H1 (cell line): ENCODE results near the gene ZNF277. TPM values are rescaled to one million over a fixed set of nuclear protein-coding genes. Genes with fewer than 3 reads are reported as not detected.

Experiments used
- BRCA1 ChIP-seq: IDR thresholded peaks from 2 replicates; pipeline ENCODE4 v1.6.1; 2012; ENCODE audit warnings: low read depth, low read length, improper control_type of control experiment
- EGR1 ChIP-seq: IDR thresholded peaks from 2 replicates; pipeline ENCODE4 v1.6.1; 2011; ENCODE audit warnings: low read depth, low read length, borderline replicate concordance
- EP300 ChIP-seq, 2 experiments: IDR thresholded peaks; 1 replicate in 1 of 2; 2 replicates in 1 of 2; pipeline ENCODE4 v1.6.1; 2011 to 2012; ENCODE audit warnings: low read depth in 2 of 2, low read length in 2 of 2, mild to moderate bottlenecking in 2 of 2, borderline replicate concordance in 1 of 2, inconsistent platforms in 1 of 2, moderate library complexity in 1 of 2
- FOSL1 ChIP-seq: IDR thresholded peaks from 2 replicates; pipeline ENCODE4 v1.6.1; 2011; ENCODE audit warnings: mild to moderate bottlenecking, low read depth, low read length, moderate library complexity; ENCODE audit not compliant: insufficient read depth
- POLR2A ChIP-seq, 2 experiments: IDR thresholded peaks; 1 replicate in 1 of 2; 2 replicates in 1 of 2; pipeline ENCODE4 v1.6.1; 2011; ENCODE audit warnings: low read depth in 2 of 2, low read length in 2 of 2, mild to moderate bottlenecking in 2 of 2; ENCODE audit errors: control extremely low read depth in 1 of 2
- POU5F1 ChIP-seq: IDR thresholded peaks from 2 replicates; pipeline ENCODE4 v1.6.1; 2011; ENCODE audit warnings: low read depth, mild to moderate bottlenecking, low read length, moderate library complexity
- SIN3A ChIP-seq, 2 experiments: IDR thresholded peaks in 1 of 2; conservative IDR thresholded peaks in 1 of 2; 2 replicates each; pipeline ENCODE4 v1.6.1; 2011 to 2012; ENCODE audit warnings: low read length in 2 of 2, improper control_type of control experiment in 1 of 2, low read depth in 1 of 2, mild to moderate bottlenecking in 1 of 2
- SP1 ChIP-seq: IDR thresholded peaks from 2 replicates; pipeline ENCODE4 v1.6.1; 2011; ENCODE audit warnings: low read depth, low read length
- SRF ChIP-seq: IDR thresholded peaks from 2 replicates; pipeline ENCODE4 v1.6.1; 2011; ENCODE audit warnings: mild to moderate bottlenecking, low read depth, low read length, moderate library complexity
- TAF1 ChIP-seq: IDR thresholded peaks from 2 replicates; pipeline ENCODE4 v1.6.1; 2011; ENCODE audit warnings: mild to moderate bottlenecking, low read depth, low read length
- polyA plus RNA-seq, 7 experiments: library from polyadenylated mRNA; depleted of rRNA in 3 of 7; stranded (reverse) in 5 of 7; unstranded in 2 of 7; fragments of >200 nt in 5 of 7; fragments of 200-250 nt in 2 of 7; gene quantifications; 1 replicate in 5 of 7; 2 replicates in 1 of 7; 4 replicates in 1 of 7; pipeline versions ENCODE4 v1.2.1 to v1.2.3, GENCODE V29; 2011 to 2013; ENCODE audit warnings: missing spikeins in 2 of 7, mixed read lengths in 2 of 7
- total RNA-seq: library from RNA; stranded (reverse); fragmentation: NEBNext Ultra II Directional; extraction: Animal tissue kit (Norgen Biotek cat#: 25700); gene quantifications from 2 replicates; pipeline ENCODE4 v1.2.1, GENCODE V29; 2021

ZNF277 gene
- total and polyA plus RNA-seq, 2 of the 8 experiments (the other 6 are each of a cell fraction or from before 2014, with no cell fraction given) = 5.1 to 21.7 TPM

GRCh38 chr7:112331492-112331891 lies 125.0 kb downstream of the ZNF277 start (continued):
- no peak for TF ChIP-seq BRCA1
- TF ChIP-seq SIN3A (conservative IDR thresholded peaks at IDR 0.05 in 1 of 2, IDR thresholded peaks at IDR 0.05 in 1 of 2; ENCODE audit: low read depth in 1 of 2, low read length in 2 of 2) = no peak
- TF ChIP-seq EGR1 = no peak
- TF ChIP-seq TAF1 = no peak
- no peak for TF ChIP-seq POU5F1
- no peak for TF ChIP-seq SRF
- TF ChIP-seq POLR2A (IDR thresholded peaks at IDR 0.05; ENCODE audit: control extremely low read depth in 1 of 2, low read depth in 2 of 2, low read length in 2 of 2) = no peak
- no peak for TF ChIP-seq FOSL1
- TF ChIP-seq SP1 = no peak
- TF ChIP-seq EP300 (IDR thresholded peaks at IDR 0.05; ENCODE audit: borderline replicate concordance in 1 of 2, low read depth in 2 of 2, low read length in 2 of 2) = no peak
